ENCODE measurements around the gene TMEM163. TPM values are rescaled to one million over a fixed set of nuclear protein-coding genes. Genes with fewer than 3 reads are reported as not detected.

Gene TMEM163
- total and polyA plus RNA-seq, 2 donors = 5.0 TPM

DNA sequence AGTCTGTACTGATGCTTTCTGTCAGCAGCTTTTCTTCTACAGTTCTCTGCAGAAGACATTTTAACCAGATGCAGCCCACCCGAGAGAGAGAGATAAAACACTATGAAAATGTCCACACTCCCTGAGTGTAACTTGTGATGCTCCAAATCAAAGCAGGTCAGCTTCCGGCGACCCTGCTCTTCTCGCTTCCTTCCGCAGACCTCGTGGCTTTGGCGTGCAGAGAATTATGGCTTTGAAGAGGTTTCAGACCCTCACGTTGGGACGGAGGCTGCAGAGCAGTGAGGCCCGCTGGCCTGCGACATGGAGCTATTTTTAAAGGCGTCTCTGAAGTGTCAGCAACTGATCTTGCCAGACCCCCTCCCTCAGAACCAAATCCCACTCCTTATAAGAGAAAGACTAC, 41.8 kb downstream of the TMEM163 start:
- peak in 2 of 9 donors; percentile 44 to 71 for DNase-seq (ENCODE audit: low read depth in 6 of 9, low spot score in 9 of 9)
- WGBS = 24% methylated on average over 12 of the region's 12 CpGs
- Histone ChIP-seq H3K9me3 (ENCODE audit: control insufficient read depth in 2 of 2, insufficient read depth in 1 of 2, low read length in 1 of 2) (no peaks in the 10 kb centered on the region), H3K4me1 (ENCODE audit: control insufficient read depth in 2 of 2, insufficient read depth in 2 of 2, low read length in 2 of 2) (peaks cover 11 to 48% of the 10 kb centered on the region in 2 donors), H3K27ac (ENCODE audit: low read depth in 1 of 2, low read length in 1 of 2) (no peak overlapping the region), H3K4me3 (ENCODE audit: low read length in 2 of 2) (no peak overlapping the region), H3K27me3 (ENCODE audit: control insufficient read depth in 2 of 2, insufficient read depth in 1 of 2, low read length in 1 of 2) (peaks cover 2 to 3% of the 10 kb centered on the region in 2 donors), H3K36me3 (ENCODE audit: control insufficient read depth in 2 of 2, insufficient read depth in 2 of 2, low read length in 1 of 2) (no peaks in the 10 kb centered on the region)

- Histone ChIP-seq H3K4me3 (ENCODE audit: low read length in 2 of 2) (no peak overlapping the region), H3K27me3 (ENCODE audit: control insufficient read depth in 2 of 2, insufficient read depth in 1 of 2, low read length in 1 of 2) (peaks cover 2 to 3% of the 10 kb centered on the region in 2 donors), H3K36me3 (ENCODE audit: control insufficient read depth in 2 of 2, insufficient read depth in 2 of 2, low read length in 1 of 2) (no peaks in the 10 kb centered on the region), H3K4me1 (ENCODE audit: control insufficient read depth in 2 of 2, insufficient read depth in 2 of 2, low read length in 2 of 2) (peaks cover 25 to 56% of the 10 kb centered on the region in 2 donors), H3K9me3 (ENCODE audit: control insufficient read depth in 2 of 2, insufficient read depth in 1 of 2, low read length in 1 of 2) (no peaks in the 10 kb centered on the region), H3K27ac (ENCODE audit: low read depth in 1 of 2, low read length in 1 of 2) (no peak overlapping the region)
- DNase-seq (ENCODE audit: low read depth in 6 of 9, low spot score in 9 of 9) = no peak
- WGBS = 95% methylated on average over 3 of the region's 3 CpGs
These were observed 43.5 kb downstream of the TMEM163 start for GRCh38 chr2:134675314-134675713.

- peaks cover 28 to 57% of the 10 kb centered on the region in 2 donors for H3K4me1 ChIP-seq (ENCODE audit: control insufficient read depth in 2 of 2, insufficient read depth in 2 of 2, low read length in 2 of 2)
- no peak for DNase-seq (ENCODE audit: low read depth in 6 of 9, low spot score in 9 of 9)
- H3K27ac ChIP-seq (ENCODE audit: low read depth in 1 of 2, low read length in 1 of 2) = no peak overlapping the region
- no peaks in the 10 kb centered on the region for H3K36me3 ChIP-seq (ENCODE audit: control insufficient read depth in 2 of 2, insufficient read depth in 2 of 2, low read length in 1 of 2)
- WGBS = 84% methylated on average over 4 of the region's 4 CpGs
- peaks cover 2 to 3% of the 10 kb centered on the region in 2 donors for H3K27me3 ChIP-seq (ENCODE audit: control insufficient read depth in 2 of 2, insufficient read depth in 1 of 2, low read length in 1 of 2)
- no peak overlapping the region for H3K4me3 ChIP-seq (ENCODE audit: low read length in 2 of 2)
- peaks cover 0 to 1% of the 10 kb centered on the region in 2 donors for H3K9me3 ChIP-seq (ENCODE audit: control insufficient read depth in 2 of 2, insufficient read depth in 1 of 2, low read length in 1 of 2)
These were observed 44.1 kb downstream of the TMEM163 start for GRCh38 chr2:134674687-134675086.

DNA sequence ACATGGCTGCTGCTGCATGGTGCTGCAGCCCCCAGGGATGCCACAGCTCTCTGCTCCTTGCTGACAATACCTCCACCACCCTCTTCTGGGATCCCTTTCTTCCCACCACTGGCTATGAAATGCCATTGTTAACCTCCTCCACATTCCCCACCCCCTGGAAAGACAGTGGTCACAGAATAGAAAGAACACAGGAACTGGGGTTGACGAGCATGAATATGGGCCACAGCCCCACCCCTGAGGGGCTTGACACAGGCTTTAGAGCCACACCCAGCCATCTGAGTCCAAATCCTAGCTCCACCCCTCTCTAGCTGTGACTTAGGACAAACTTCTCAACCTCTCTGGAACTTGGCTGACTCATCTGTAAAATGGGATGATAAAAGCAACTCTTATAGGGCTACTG, 47.3 kb downstream of the TMEM163 start:
- H3K9me3 ChIP-seq (ENCODE audit: control insufficient read depth in 2 of 2, insufficient read depth in 1 of 2, low read length in 1 of 2) = peaks cover 0 to 1% of the 10 kb centered on the region in 2 donors
- H3K27me3 ChIP-seq (ENCODE audit: control insufficient read depth in 2 of 2, insufficient read depth in 1 of 2, low read length in 1 of 2) = no peaks in the 10 kb centered on the region
- H3K36me3 ChIP-seq (ENCODE audit: control insufficient read depth in 2 of 2, insufficient read depth in 2 of 2, low read length in 1 of 2) = no peaks in the 10 kb centered on the region
- peaks cover 46 to 66% of the 10 kb centered on the region in 2 donors for H3K4me1 ChIP-seq (ENCODE audit: control insufficient read depth in 2 of 2, insufficient read depth in 2 of 2, low read length in 2 of 2)
- WGBS = 0% methylated on average over 1 of the region's 1 CpG
- H3K27ac ChIP-seq (ENCODE audit: low read depth in 1 of 2, low read length in 1 of 2) = no peak overlapping the region
- H3K4me3 ChIP-seq (ENCODE audit: low read length in 2 of 2) = no peak overlapping the region
- DNase-seq (ENCODE audit: low read depth in 6 of 9, low spot score in 9 of 9) = peak in 1 of 9 donors; percentile 34

DNA sequence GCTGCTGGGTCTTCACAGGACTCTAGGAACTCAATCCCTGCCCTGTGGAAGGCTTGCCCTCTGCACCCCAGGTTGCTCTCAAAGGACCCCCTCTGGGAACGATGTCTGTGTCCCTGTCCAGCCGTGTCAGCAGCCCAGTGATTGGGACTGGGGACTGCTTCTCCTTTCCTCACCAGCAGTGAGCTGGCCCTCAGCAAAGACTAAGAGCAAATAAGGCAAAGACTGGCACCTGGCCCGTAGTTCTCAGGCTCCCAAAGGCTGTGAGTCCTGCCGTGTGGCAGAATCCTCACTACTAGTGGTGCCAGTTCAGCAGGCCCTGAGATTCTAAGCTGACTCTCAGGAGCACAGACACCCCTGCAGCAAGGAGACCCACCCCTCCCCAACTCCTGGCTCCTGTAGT, 47.8 kb downstream of the TMEM163 start:
- H3K27me3 ChIP-seq (ENCODE audit: control insufficient read depth in 2 of 2, insufficient read depth in 1 of 2, low read length in 1 of 2) = no peaks in the 10 kb centered on the region
- no peak overlapping the region for H3K4me3 ChIP-seq (ENCODE audit: low read length in 2 of 2)
- H3K27ac ChIP-seq (ENCODE audit: low read depth in 1 of 2, low read length in 1 of 2) = no peak overlapping the region
- peaks cover 0 to 1% of the 10 kb centered on the region in 2 donors for H3K9me3 ChIP-seq (ENCODE audit: control insufficient read depth in 2 of 2, insufficient read depth in 1 of 2, low read length in 1 of 2)
- DNase-seq (ENCODE audit: low read depth in 6 of 9, low spot score in 9 of 9) = peak in 1 of 9 donors; percentile 41
- 53% methylated on average over 4 of the region's 4 CpGs for WGBS
- peaks cover 51 to 69% of the 10 kb centered on the region in 2 donors for H3K4me1 ChIP-seq (ENCODE audit: control insufficient read depth in 2 of 2, insufficient read depth in 2 of 2, low read length in 2 of 2)
- no peaks in the 10 kb centered on the region for H3K36me3 ChIP-seq (ENCODE audit: control insufficient read depth in 2 of 2, insufficient read depth in 2 of 2, low read length in 1 of 2)

- 61% methylated on average over 12 of the region's 12 CpGs for WGBS
- Histone ChIP-seq H3K27ac (ENCODE audit: low read depth in 1 of 2, low read length in 1 of 2) (peak overlapping the region in 1 of 2 donors; percentile 60), H3K36me3 (ENCODE audit: control insufficient read depth in 2 of 2, insufficient read depth in 2 of 2, low read length in 1 of 2) (no peaks in the 10 kb centered on the region)
These were observed 48.8 kb downstream of the TMEM163 start for GRCh38 chr2:134669731-134670669.

GRCh38 chr2:134668821-134669220, 50.0 kb downstream of the TMEM163 start:
- Histone ChIP-seq H3K27ac (ENCODE audit: low read depth in 1 of 2, low read length in 1 of 2) (no peak overlapping the region), H3K4me1 (ENCODE audit: control insufficient read depth in 2 of 2, insufficient read depth in 2 of 2, low read length in 2 of 2) (peaks cover 63 to 86% of the 10 kb centered on the region in 2 donors), H3K4me3 (ENCODE audit: low read length in 2 of 2) (no peak overlapping the region), H3K9me3 (ENCODE audit: control insufficient read depth in 2 of 2, insufficient read depth in 1 of 2, low read length in 1 of 2) (peaks cover 0 to 1% of the 10 kb centered on the region in 2 donors), H3K27me3 (ENCODE audit: control insufficient read depth in 2 of 2, insufficient read depth in 1 of 2, low read length in 1 of 2) (no peaks in the 10 kb centered on the region), H3K36me3 (ENCODE audit: control insufficient read depth in 2 of 2, insufficient read depth in 2 of 2, low read length in 1 of 2) (no peaks in the 10 kb centered on the region)
- 10% methylated on average over 7 of the region's 7 CpGs for WGBS
- peak in 6 of 9 donors; percentile 67 to 91 (median 82) for DNase-seq (ENCODE audit: low read depth in 6 of 9, low spot score in 9 of 9)

More at GRCh38 chr2:134669731-134670669, 48.8 kb downstream of the TMEM163 start:
- DNase-seq (ENCODE audit: low read depth in 6 of 9, low spot score in 9 of 9) = peak in 4 of 9 donors; percentile 58 to 89 (median 64)
- Histone ChIP-seq H3K4me1 (ENCODE audit: control insufficient read depth in 2 of 2, insufficient read depth in 2 of 2, low read length in 2 of 2) (peaks cover 60 to 75% of the 10 kb centered on the region in 2 donors), H3K4me3 (ENCODE audit: low read length in 2 of 2) (no peak overlapping the region), H3K9me3 (ENCODE audit: control insufficient read depth in 2 of 2, insufficient read depth in 1 of 2, low read length in 1 of 2) (peaks cover 0 to 1% of the 10 kb centered on the region in 2 donors), H3K27me3 (ENCODE audit: control insufficient read depth in 2 of 2, insufficient read depth in 1 of 2, low read length in 1 of 2) (no peaks in the 10 kb centered on the region)

DNA sequence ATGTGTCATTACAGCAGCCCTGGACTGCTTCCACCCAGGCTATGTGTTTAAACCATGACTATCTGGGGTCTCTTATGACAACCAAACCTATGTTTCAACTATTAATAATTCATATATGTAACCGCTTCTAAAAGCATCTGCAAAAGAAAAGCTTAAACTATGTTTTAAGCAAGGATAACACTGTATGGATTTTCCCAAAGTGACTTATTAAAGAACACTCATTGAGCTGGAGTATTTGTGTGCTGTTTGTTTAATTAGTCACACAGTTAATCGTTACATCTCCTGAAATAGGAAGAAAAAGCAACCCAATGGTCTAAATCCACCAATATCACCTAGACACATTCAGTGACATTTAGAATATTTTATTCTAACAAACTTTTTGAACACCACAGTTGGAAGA, 51.3 kb downstream of the TMEM163 start:
- H3K4me1 ChIP-seq (ENCODE audit: control insufficient read depth in 2 of 2, insufficient read depth in 2 of 2, low read length in 2 of 2) = peaks cover 63 to 88% of the 10 kb centered on the region in 2 donors
- H3K27me3 ChIP-seq (ENCODE audit: control insufficient read depth in 2 of 2, insufficient read depth in 1 of 2, low read length in 1 of 2) = no peaks in the 10 kb centered on the region
- H3K27ac ChIP-seq (ENCODE audit: low read depth in 1 of 2, low read length in 1 of 2) = no peak overlapping the region
- DNase-seq (ENCODE audit: low read depth in 6 of 9, low spot score in 9 of 9) = no peak
- peaks cover 0 to 1% of the 10 kb centered on the region in 2 donors for H3K9me3 ChIP-seq (ENCODE audit: control insufficient read depth in 2 of 2, insufficient read depth in 1 of 2, low read length in 1 of 2)
- WGBS = 99% methylated on average over 2 of the region's 2 CpGs
- no peak overlapping the region for H3K4me3 ChIP-seq (ENCODE audit: low read length in 2 of 2)
- H3K36me3 ChIP-seq (ENCODE audit: control insufficient read depth in 2 of 2, insufficient read depth in 2 of 2, low read length in 1 of 2) = no peaks in the 10 kb centered on the region

GRCh38 chr2:134667081-134667480, 51.7 kb downstream of the TMEM163 start:
- H3K4me3 ChIP-seq (ENCODE audit: low read length in 2 of 2) = no peak overlapping the region
- peaks cover 63 to 87% of the 10 kb centered on the region in 2 donors for H3K4me1 ChIP-seq (ENCODE audit: control insufficient read depth in 2 of 2, insufficient read depth in 2 of 2, low read length in 2 of 2)
- H3K27ac ChIP-seq (ENCODE audit: low read depth in 1 of 2, low read length in 1 of 2) = no peak overlapping the region
- peaks cover 0 to 1% of the 10 kb centered on the region in 2 donors for H3K9me3 ChIP-seq (ENCODE audit: control insufficient read depth in 2 of 2, insufficient read depth in 1 of 2, low read length in 1 of 2)
- 49% methylated on average over 4 of the region's 4 CpGs for WGBS
- H3K36me3 ChIP-seq (ENCODE audit: control insufficient read depth in 2 of 2, insufficient read depth in 2 of 2, low read length in 1 of 2) = no peaks in the 10 kb centered on the region
- peak in 1 of 9 donors; percentile 30 for DNase-seq (ENCODE audit: low read depth in 6 of 9, low spot score in 9 of 9)
- H3K27me3 ChIP-seq (ENCODE audit: control insufficient read depth in 2 of 2, insufficient read depth in 1 of 2, low read length in 1 of 2) = no peaks in the 10 kb centered on the region

Data from thymus (tissue), 11 donors.